Measurements from ENCODE around the gene DCST2. TPM values are rescaled to one million over a fixed set of nuclear protein-coding genes. Genes with fewer than 3 reads are reported as not detected.

The DCST2 gene
- polyA plus RNA-seq, 1 donor from 2014 or later = 1.8 TPM

DNA sequence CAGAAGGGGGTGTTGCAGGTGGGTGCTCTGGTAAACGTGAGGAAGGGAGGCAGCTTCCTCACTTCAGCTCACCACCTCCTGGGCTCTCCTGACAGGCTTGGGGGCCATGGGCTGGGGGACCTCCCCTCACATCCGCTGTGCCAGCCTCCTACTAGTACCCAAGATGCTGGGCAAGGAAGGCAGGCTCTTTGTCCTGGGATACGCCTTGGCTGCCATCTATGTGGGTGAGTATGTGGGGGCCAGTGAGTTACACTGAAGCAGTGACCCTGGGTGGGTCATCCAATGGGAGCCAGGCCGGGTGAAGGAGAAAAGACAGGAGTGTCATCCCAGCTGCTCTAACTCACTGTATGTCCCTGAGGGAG is 5.7 kb upstream of the DCST2 start:
- no peak for TF ChIP-seq EZH2 (IDR thresholded peaks at IDR 0.05; ENCODE audit: borderline replicate concordance, insufficient read depth, low read length, poor library complexity, severe bottlenecking)
- no peak for TF ChIP-seq MXI1 (conservative IDR thresholded peaks at IDR 0.05; ENCODE audit: poor library complexity, severe bottlenecking)
- TF ChIP-seq, protein P1, sequence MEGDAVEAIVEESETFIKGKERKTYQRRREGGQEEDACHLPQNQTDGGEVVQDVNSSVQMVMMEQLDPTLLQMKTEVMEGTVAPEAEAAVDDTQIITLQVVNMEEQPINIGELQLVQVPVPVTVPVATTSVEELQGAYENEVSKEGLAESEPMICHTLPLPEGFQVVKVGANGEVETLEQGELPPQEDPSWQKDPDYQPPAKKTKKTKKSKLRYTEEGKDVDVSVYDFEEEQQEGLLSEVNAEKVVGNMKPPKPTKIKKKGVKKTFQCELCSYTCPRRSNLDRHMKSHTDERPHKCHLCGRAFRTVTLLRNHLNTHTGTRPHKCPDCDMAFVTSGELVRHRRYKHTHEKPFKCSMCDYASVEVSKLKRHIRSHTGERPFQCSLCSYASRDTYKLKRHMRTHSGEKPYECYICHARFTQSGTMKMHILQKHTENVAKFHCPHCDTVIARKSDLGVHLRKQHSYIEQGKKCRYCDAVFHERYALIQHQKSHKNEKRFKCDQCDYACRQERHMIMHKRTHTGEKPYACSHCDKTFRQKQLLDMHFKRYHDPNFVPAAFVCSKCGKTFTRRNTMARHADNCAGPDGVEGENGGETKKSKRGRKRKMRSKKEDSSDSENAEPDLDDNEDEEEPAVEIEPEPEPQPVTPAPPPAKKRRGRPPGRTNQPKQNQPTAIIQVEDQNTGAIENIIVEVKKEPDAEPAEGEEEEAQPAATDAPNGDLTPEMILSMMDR (IDR thresholded peaks at IDR 0.05; ENCODE audit: poor library complexity, severe bottlenecking) = no peak
- no peak for TF ChIP-seq RAD21 (conservative IDR thresholded peaks at IDR 0.05)
- no peak for TF ChIP-seq SMC3 (conservative IDR thresholded peaks at IDR 0.05; ENCODE audit: poor library complexity)
- Histone ChIP-seq H3K9ac (ENCODE audit: low read length) (no peak overlapping the region), H3K4me3 (ENCODE audit: low read length) (no peak overlapping the region), H3K9me3 (ENCODE audit: low read length) (no peaks in the 10 kb centered on the region), H4K20me1 (ENCODE audit: insufficient read depth) (no peaks in the 10 kb centered on the region), H3K9me2 (ENCODE audit: insufficient read depth, low read length) (no peaks in the 10 kb centered on the region), H3K27me3 (ENCODE audit: insufficient read depth, low read depth, low read length) (no peaks in the 10 kb centered on the region), H3F3A (ENCODE audit: insufficient read depth, low read length, poor library complexity, severe bottlenecking) (no peaks in the 10 kb centered on the region), H3K27ac (ENCODE audit: low read length) (no peak overlapping the region), H3K36me3 (ENCODE audit: insufficient read depth, low read length) (no peaks in the 10 kb centered on the region), H3K79me2 (replicated peaks; ENCODE audit: insufficient read depth, low read length) (no peaks in the 10 kb centered on the region), H2AFZ (ENCODE audit: low read depth, low read length) (no peak overlapping the region), H3K4me2 (ENCODE audit: low read length) (no peak overlapping the region)

- H3K36me3 ChIP-seq (ENCODE audit: insufficient read depth, low read length) = no peaks in the 10 kb centered on the region
- no peak overlapping the region for H3K9ac ChIP-seq (ENCODE audit: low read length)
- H3K4me3 ChIP-seq (ENCODE audit: low read length) = no peak overlapping the region
- no peaks in the 10 kb centered on the region for H3K9me3 ChIP-seq (ENCODE audit: low read length)
- TF ChIP-seq RAD21 (conservative IDR thresholded peaks at IDR 0.05) = no peak
- TF ChIP-seq EZH2 (IDR thresholded peaks at IDR 0.05; ENCODE audit: borderline replicate concordance, insufficient read depth, low read length, poor library complexity, severe bottlenecking) = no peak
- no peak for TF ChIP-seq EP300 (conservative IDR thresholded peaks at IDR 0.05; ENCODE audit: poor library complexity, severe bottlenecking)
- no peak for TF ChIP-seq TAF1 (IDR thresholded peaks at IDR 0.05; ENCODE audit: low read depth)
- no peak for TF ChIP-seq SMC3 (conservative IDR thresholded peaks at IDR 0.05; ENCODE audit: poor library complexity)
- TF ChIP-seq POLR2AphosphoS5 (IDR thresholded peaks at IDR 0.05) = no peak
- TF ChIP-seq, protein P1 (IDR thresholded peaks at IDR 0.05; ENCODE audit: poor library complexity, severe bottlenecking) = no peak
- no peaks in the 10 kb centered on the region for H3F3A ChIP-seq (ENCODE audit: insufficient read depth, low read length, poor library complexity, severe bottlenecking)
- H4K20me1 ChIP-seq (ENCODE audit: insufficient read depth) = no peaks in the 10 kb centered on the region
- H3K4me2 ChIP-seq (ENCODE audit: low read length) = no peak overlapping the region
- no peaks in the 10 kb centered on the region for H3K27me3 ChIP-seq (ENCODE audit: insufficient read depth, low read depth, low read length)
- no peaks in the 10 kb centered on the region for H3K79me2 ChIP-seq (replicated peaks; ENCODE audit: insufficient read depth, low read length)
- no peaks in the 10 kb centered on the region for H3K9me2 ChIP-seq (ENCODE audit: insufficient read depth, low read length)
- H2AFZ ChIP-seq (ENCODE audit: low read depth, low read length) = no peak overlapping the region
- H3K27ac ChIP-seq (ENCODE audit: low read length) = no peak overlapping the region
Measured at GRCh38 chr1:155038602-155039307, 5.2 kb upstream of the DCST2 start.

Measured in neural cell (in vitro differentiated cells).